Thyroid gland (tissue), 4 donors: ENCODE data around the gene GRIPAP1. TPM values are rescaled to one million over a fixed set of nuclear protein-coding genes. Genes with fewer than 3 reads are reported as not detected.

Experiments used
- DNase-seq, 2 donors: peaks; one replicate each; pipeline ENCODE4 v3.0.0-alpha.2; 2019
- H3K27ac ChIP-seq, 3 donors: fragments of 200-600 bp; sonication (generic); 1 replicate in 2 of 3; 2 replicates in 1 of 3; pipeline ENCODE4 v1.5.1; 2016 to 2019; ENCODE audit warnings: mild to moderate bottlenecking in 1 of 3, moderate library complexity in 1 of 3
- H3K27me3 ChIP-seq: fragments of 200-600 bp; sonication (generic); one replicate; pipeline ENCODE4 v1.5.1; 2019
- H3K36me3 ChIP-seq, 2 donors: fragments of 200-600 bp; sonication (generic); one replicate each; pipeline ENCODE4 v1.5.1; 2016 to 2019
- H3K4me1 ChIP-seq, 2 donors: fragments of 200-600 bp; sonication (generic); one replicate each; pipeline ENCODE4 v1.5.1; 2017 to 2019
- H3K4me3 ChIP-seq, 3 donors: fragments of 200-600 bp; sonication (generic); replicated peaks in 1 of 3; 1 replicate in 2 of 3; 2 replicates in 1 of 3; pipeline ENCODE4 v1.5.1; 2016; ENCODE audit warnings: mild to moderate bottlenecking in 1 of 3
- H3K9me3 ChIP-seq: fragments of 200-600 bp; sonication (generic); one replicate; pipeline ENCODE4 v1.5.1; 2017
- CTCF ChIP-seq, 6 experiments: fragments of 200-600 bp in 3 of 6; fragments of 450-650 bp in 3 of 6; sonication (generic) in 3 of 6; IDR thresholded peaks; one replicate each; pipeline ENCODE4 v1.5.1; 2016 to 2019; ENCODE audit warnings: antibody characterized with exemption in 6 of 6, mild to moderate bottlenecking in 2 of 6, inconsistent platforms in 1 of 6, moderate library complexity in 1 of 6
- POLR2A ChIP-seq, 2 donors: fragments of 450-650 bp; IDR thresholded peaks; one replicate each; pipeline ENCODE4 v1.6.1; 2017; ENCODE audit warnings: antibody characterized with exemption in 2 of 2, mild to moderate bottlenecking in 2 of 2, moderate library complexity in 1 of 2
- WGBS, 2 donors: methylation state at CpG; one replicate each; pipeline ENCODE4 v1.1.5; 2017; 5-methylcytosine and 5-hydroxymethylcytosine counted together
- intact Hi-C: fragments of 100-400 bp; cut with DNase I; formaldehyde crosslinking; loops from one replicate; pipeline ENCODE4 v1.15.1; 2023
- small RNA-seq: library from RNA; depleted of rRNA; stranded (forward); fragments of <200 nt; gene quantifications from one replicate; pipeline ENCODE3, GENCODE V24; 2016
- total RNA-seq, 4 donors: library from RNA; depleted of rRNA; stranded (reverse); fragments of >200 nt; gene quantifications; one replicate each; pipeline ENCODE4 v1.2.3, GENCODE V29; 2016

The GRIPAP1 gene
- total RNA-seq, 4 donors from 2014 or later, result 30.6 to 33.9 (median 33.4) TPM

- Histone ChIP-seq H3K27me3 (no peaks in the 10 kb centered on the region), H3K9me3 (no peaks in the 10 kb centered on the region), H3K4me3 (no peak overlapping the region), H3K36me3 (peaks cover 21 to 29% of the 10 kb centered on the region in 2 donors), H3K4me1 (no peaks in the 10 kb centered on the region), H3K27ac (no peak overlapping the region)
- no peak for DNase-seq
- TF ChIP-seq CTCF (IDR thresholded peaks at IDR 0.05) (no peak), POLR2A (IDR thresholded peaks at IDR 0.05) (no peak)
- 66 to 86% methylated on average over 4 to 5 of the region's 5 CpGs for WGBS, 2 donors
- intact Hi-C loops, result no loop called here
These were observed 74.9 kb downstream of the GRIPAP1 start for GRCh38 chrX:48927123-48927522.

- peaks cover 22 to 25% of the 10 kb centered on the region in 2 donors for H3K36me3 ChIP-seq
- H3K9me3 ChIP-seq, result no peaks in the 10 kb centered on the region
- no peak for TF ChIP-seq POLR2A (IDR thresholded peaks at IDR 0.05)
- TF ChIP-seq CTCF (IDR thresholded peaks at IDR 0.05), result no peak
- no peak overlapping the region for H3K4me3 ChIP-seq
- no peak overlapping the region for H3K27ac ChIP-seq
- 88 to 100% methylated on average over 5 of the region's 5 CpGs for WGBS, 2 donors
- peaks cover 0 to 5% of the 10 kb centered on the region in 2 donors for H3K4me1 ChIP-seq
- no peak for DNase-seq
- no peaks in the 10 kb centered on the region for H3K27me3 ChIP-seq
- intact Hi-C loops, result no loop called here
These were observed 77.8 kb downstream of the GRIPAP1 start for GRCh38 chrX:48924270-48924669.

GRCh38 chrX:48923771-48924170 is 78.3 kb downstream of the GRIPAP1 start:
- Histone ChIP-seq H3K9me3 (no peaks in the 10 kb centered on the region), H3K4me1 (peaks cover 0 to 5% of the 10 kb centered on the region in 2 donors), H3K27me3 (no peaks in the 10 kb centered on the region), H3K27ac (no peak overlapping the region), H3K4me3 (no peak overlapping the region), H3K36me3 (peaks cover 22 to 25% of the 10 kb centered on the region in 2 donors)
- no CpG with 5 or more reads among the region's 13 CpGs for WGBS, 2 donors
- TF ChIP-seq POLR2A (IDR thresholded peaks at IDR 0.05) (no peak), CTCF (IDR thresholded peaks at IDR 0.05) (no peak)
- DNase-seq, result no peak
- intact Hi-C loops, result no loop called here

Small RNA genes lying within 50 kb of the gene (small RNA-seq; reads per million reads assigned to genes)
- gene RNU6-722P, result not detected

Other genes starting within 250 kb of the GRIPAP1 start
- 1 to 10 TPM in 2 of 4 donors, not detected in 2; 1.2 to 3.3 TPM for gene GLOD5, start 240.5 kb downstream of the GRIPAP1 start, total RNA-seq
- gene GATA1, start 215.7 kb downstream of the GRIPAP1 start, total RNA-seq, result not detected
- 100 to 1,000 TPM in 1 of 4 donors, 10 to 100 TPM in 3; 80.4 to 124 (median 90.5) TPM for gene HDAC6, start 200.2 kb downstream of the GRIPAP1 start, total RNA-seq
- gene ERAS, start 175.8 kb downstream of the GRIPAP1 start, total RNA-seq, result not detected
- gene PCSK1N, start 166.7 kb downstream of the GRIPAP1 start, total RNA-seq, result 1 to 10 TPM; 1.5 to 4.0 (median 3.4) TPM
- 10 to 100 TPM; 34.3 to 53.1 (median 41.2) TPM for gene TIMM17B, start 104.5 kb downstream of the GRIPAP1 start, total RNA-seq
- 10 to 100 TPM; 52.4 to 76.2 (median 57.2) TPM for gene PQBP1, start 104.3 kb downstream of the GRIPAP1 start, total RNA-seq
- 10 to 100 TPM; 26.9 to 47.8 (median 32.3) TPM for gene SLC35A2, start 90.6 kb downstream of the GRIPAP1 start, total RNA-seq
- 10 to 100 TPM in 1 of 4 donors, 1 to 10 TPM in 3; 4.8 to 12.1 (median 5.9) TPM for gene PIM2, start 83.2 kb downstream of the GRIPAP1 start, total RNA-seq
- 10 to 100 TPM; 33.9 to 52.4 (median 43.3) TPM for gene OTUD5, start 44.7 kb downstream of the GRIPAP1 start, total RNA-seq
- gene KCND1, start 30.4 kb downstream of the GRIPAP1 start, total RNA-seq, result 1 to 10 TPM in 3 of 4 donors, under 1 TPM in 1; 0.54 to 1.6 (median 1.1) TPM
- 100 to 1,000 TPM in 3 of 4 donors, 10 to 100 TPM in 1; 68.4 to 160 (median 118) TPM for gene TFE3, start 41.1 kb upstream of the GRIPAP1 start, total RNA-seq
- gene CCDC120, start 56.7 kb upstream of the GRIPAP1 start, total RNA-seq, result 10 to 100 TPM in 1 of 4 donors, 1 to 10 TPM in 3; 5.1 to 14.4 (median 6.3) TPM
- gene PRAF2, start 71.7 kb upstream of the GRIPAP1 start, total RNA-seq, result 10 to 100 TPM; 19.2 to 32.9 (median 22.1) TPM
- gene WDR45, start 77.6 kb upstream of the GRIPAP1 start, total RNA-seq, result 100 to 1,000 TPM in 3 of 4 donors, 10 to 100 TPM in 1; 99.8 to 184 (median 106) TPM
- 10 to 100 TPM; 24.3 to 32.5 (median 28.0) TPM for gene GPKOW, start 121.5 kb upstream of the GRIPAP1 start, total RNA-seq
- 10 to 100 TPM; 16.5 to 40.9 (median 27.5) TPM for gene MAGIX, start 160.5 kb upstream of the GRIPAP1 start, total RNA-seq
- 10 to 100 TPM in 3 of 4 donors, 1 to 10 TPM in 1; 6.2 to 25.7 (median 14.6) TPM for gene PLP2, start 169.6 kb upstream of the GRIPAP1 start, total RNA-seq
- 10 to 100 TPM in 1 of 4 donors, 1 to 10 TPM in 3; 8.1 to 22.4 (median 9.6) TPM for gene PRICKLE3, start 184.1 kb upstream of the GRIPAP1 start, total RNA-seq
- gene SYP, start 197.9 kb upstream of the GRIPAP1 start, total RNA-seq, result 1 to 10 TPM; 1.9 to 4.8 (median 2.7) TPM
- under 1 TPM in 3 of 4 donors, not detected in 1; 0.10 to 0.21 (median 0.13) TPM for gene CACNA1F, start 231.1 kb upstream of the GRIPAP1 start, total RNA-seq
- 10 to 100 TPM; 13.8 to 27.1 (median 18.8) TPM for gene CCDC22, start 233.2 kb upstream of the GRIPAP1 start, total RNA-seq